HG03135 (cell line): ENCODE data around the gene SDCBP2.

ENCODE experiments used
- ATAC-seq: cut with Tn5 transposase; IDR thresholded peaks from one replicate; pipeline ENCODE4 v1.9.1; 2021; ENCODE audit warnings: mild to moderate bottlenecking, moderate library complexity; ENCODE audit not compliant: unreplicated experiment

The SDCBP2 gene

DNA sequence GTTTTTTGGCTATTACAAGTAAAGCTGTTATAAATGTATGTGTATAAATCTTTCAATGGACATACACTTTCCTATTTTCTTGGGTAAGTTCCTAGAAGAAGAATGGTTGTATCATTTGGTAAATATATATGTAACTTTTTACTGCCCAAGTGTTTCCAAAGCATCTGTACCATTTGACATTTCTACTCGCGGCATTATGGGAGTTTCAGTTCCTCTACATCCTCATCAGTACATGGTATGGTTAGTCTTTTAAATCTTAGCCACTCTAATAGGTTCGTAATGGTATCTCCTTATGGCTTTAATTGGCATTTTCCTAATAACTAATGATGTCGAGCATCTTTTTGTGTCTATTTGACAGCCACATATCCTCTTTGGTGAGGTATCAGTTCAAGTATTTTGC lies 49.9 kb downstream of the SDCBP2 start:
- no peak for ATAC-seq

DNA sequence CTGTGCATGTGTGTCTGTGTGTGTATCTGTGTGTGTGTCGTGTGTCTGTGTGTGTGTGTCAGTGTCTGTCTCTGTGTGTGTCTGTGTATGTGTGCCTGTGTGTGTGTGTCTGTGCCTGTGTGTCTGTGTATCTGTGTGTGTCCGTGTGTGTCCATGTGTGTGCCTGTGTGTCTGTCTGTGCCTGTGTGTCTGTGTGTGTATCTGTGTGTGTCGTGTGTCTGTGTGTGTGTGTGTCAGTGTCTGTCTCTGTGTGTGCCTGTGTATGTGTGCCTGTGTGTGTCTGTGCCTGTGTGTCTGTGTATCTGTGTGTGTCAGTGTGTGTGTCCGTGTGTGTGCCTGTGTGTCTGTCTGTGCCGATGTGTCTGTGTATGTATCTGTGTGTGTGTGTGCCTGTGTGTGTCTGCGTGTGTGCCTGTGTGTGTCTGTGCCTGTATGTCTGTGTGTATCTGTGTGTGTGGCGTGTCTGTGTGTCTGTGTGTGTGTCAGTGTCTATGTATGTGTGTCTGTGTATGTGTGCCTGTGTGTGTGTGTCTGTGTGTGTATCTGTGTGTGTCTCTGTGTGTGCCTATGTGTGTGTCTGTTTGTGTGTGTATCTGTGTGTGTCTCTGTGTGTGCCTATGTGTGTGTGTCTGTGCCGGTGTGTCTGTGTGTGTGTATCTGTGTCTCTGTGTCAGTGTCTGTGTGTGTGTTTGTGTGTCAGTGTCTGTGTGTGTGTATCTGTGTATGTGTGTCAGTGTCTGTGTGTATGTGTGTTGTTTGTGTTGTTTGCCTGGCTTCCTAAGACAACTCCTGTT lies 51.2 kb downstream of the SDCBP2 start:
- ATAC-seq = no peak

DNA sequence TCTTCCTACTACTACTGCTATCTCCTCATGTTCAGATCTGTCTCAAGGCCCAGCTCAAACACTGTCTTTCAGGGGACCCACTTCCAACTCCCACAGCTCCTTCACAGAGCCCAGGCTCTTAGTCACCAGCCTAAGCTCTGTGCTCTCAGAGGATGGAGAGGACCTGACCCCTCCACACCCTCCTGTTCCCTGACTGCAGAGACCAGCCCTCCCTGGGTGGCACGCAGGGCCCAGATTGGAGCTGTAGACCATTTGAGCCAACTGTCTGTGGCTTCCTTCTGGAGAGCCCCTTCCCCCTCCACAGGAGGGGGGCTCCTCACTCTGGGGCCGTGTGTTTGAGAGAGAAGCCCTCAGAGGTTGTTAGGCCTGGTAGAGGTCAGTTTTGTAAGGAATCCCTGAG lies 53.0 kb downstream of the SDCBP2 start:
- no peak for ATAC-seq

- ATAC-seq = no peak
These were observed 54.2 kb downstream of the SDCBP2 start for GRCh38 chr20:1274485-1275311.

DNA sequence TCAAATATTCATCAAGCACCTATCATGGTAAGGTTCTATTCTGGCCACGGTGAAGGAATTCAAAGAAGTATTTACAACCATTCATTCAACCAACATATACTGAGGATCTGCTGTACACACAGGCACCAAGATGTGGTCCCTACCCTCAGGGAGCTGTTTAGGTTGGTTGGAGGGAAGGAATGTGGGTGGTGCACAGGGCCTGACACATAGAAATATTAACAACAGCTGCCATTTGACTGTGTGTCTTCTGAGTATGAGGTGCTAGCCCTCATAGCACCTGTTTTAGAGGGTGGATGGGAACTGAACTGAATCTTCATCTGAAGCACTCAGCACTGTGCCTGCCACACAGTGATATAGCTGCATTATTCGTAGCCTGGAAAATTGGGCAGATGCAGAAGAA lies 55.6 kb downstream of the SDCBP2 start:
- no peak for ATAC-seq

DNA sequence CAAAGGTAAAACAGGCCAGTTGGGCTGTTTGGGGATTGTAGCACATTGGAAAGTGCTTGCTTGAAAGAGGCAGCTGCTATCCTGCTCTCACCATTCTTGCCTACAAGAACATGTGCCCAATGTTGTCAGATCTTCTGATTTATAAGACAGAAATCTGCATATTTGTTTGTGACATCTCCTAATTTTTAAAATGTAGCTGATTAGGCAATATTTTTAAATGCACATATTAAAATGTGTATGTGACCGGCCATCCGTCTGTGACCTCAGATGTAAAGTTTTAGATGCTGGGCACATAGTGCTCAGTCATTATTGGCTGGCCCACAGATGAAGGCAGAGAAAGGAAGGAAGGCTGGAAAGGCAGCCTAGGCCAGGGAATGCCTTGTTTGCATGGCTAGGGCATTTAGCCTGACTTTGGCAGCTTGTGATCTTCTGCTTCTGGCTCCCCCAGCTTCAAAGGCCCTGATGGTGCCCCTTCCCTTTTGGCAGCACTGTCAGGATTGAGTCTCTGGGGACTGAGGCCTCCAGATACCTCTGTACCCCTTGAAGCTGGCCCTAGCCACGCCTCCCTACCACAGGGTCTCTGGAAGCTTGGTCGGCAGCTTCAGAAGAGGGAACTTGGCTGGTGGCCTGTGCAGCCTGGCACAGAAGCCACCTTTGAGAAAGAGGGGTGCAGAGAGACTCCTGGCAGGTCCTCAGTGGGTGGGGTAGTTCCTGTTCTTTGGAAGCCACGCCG lies 56.4 kb downstream of the SDCBP2 start:
- no peak for ATAC-seq

GRCh38 chr20:1269850-1270249 lies 59.1 kb downstream of the SDCBP2 start:
- no peak for ATAC-seq

- no peak for ATAC-seq
These were observed 59.7 kb downstream of the SDCBP2 start for GRCh38 chr20:1269235-1269634.

DNA sequence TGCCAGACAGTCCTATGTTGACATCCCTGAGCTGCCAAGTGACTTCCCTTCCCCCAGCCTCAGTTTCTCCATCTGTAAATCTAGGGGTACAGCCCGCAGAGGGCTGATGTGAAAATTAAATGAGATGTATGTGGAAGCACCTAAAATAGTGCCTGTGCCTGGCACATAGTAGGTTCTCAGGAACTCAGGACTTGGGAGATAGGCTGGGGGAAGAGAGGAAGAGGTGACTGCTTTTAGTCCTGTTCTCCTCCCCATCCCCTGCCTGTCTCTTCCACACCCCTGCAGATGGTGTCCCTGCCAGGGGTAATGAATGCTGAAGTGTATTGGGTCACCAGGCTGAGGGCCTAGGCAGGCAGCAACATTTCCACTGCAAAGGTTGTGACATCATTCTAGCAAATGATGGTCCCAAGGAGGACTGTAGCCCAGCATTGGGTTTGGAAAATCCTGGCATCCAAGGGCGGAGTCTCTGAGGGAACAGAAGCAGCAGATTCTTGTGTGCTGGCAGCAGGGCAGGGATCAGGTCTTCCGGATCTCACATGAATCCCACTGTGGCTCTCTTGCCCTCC lies 61.0 kb downstream of the SDCBP2 start:
- no peak for ATAC-seq

DNA sequence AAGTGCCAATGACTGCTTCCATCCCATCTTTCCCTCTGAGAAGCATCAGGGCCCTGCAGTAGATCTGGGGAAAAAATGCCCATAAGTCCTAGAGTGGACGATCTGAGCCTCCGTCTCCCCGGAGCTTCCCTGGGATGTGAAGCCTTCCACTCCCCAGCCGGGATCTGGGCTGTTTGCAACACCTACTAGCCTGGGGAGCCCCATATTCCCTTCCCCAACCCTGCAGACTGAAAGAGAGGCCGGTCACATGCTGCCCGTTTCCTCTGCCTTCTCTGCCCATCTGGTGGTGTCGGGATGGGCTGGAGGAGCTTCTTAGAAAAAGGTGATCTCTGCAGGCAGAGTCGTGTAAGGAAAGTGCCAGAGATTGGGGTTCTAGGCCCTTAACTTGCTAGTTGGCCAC lies 61.8 kb downstream of the SDCBP2 start:
- ATAC-seq = no peak

- ATAC-seq = peak; percentile 67
These were observed 62.6 kb downstream of the SDCBP2 start, which contains the start of gene SNPH for GRCh38 chr20:1266167-1266973. Gene SNPH, plus strand, starts transcription at chr20:1266294. Its CDS starts 29,946 bp downstream, at chr20:1296240.

DNA sequence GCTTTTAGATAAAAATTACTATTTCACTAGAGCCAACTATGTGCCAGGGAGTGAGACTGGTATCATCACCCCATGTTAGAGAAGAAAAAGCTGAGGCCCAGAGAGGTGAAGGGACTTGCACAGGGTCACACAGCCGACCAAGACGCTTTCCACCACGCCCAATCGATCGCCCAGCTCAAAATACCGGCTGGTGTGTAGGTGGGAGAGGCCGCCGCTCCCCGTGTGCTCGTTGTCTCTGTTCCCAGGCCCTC lies 63.1 kb downstream of the SDCBP2 start:
- ATAC-seq = no peak

GRCh38 chr20:1265226-1265915 lies 63.6 kb downstream of the SDCBP2 start:
- no peak for ATAC-seq

DNA sequence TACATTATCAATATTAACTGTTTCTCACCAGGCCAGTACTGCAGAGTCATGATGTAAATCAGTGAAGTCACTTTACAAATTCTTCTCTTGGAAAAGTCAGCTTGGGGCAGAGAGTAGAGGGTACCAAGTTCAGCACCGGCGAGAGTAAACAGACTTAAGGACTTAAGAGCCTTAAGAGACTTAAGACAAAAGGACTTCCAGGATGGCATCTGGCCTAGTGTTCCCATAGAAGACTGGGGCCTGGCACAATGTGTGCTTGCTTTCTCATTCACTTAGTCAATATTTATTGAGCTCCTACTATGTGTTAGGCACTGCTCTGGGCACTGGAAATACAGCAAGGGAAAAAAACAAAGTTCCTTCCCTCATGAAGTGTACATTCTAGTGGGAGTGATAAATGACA lies 64.2 kb downstream of the SDCBP2 start:
- no peak for ATAC-seq

GRCh38 chr20:1263853-1264252 lies 65.1 kb downstream of the SDCBP2 start:
- no peak for ATAC-seq
